Activated CD8-positive, alpha-beta T cell treated with anti-CD3 and anti-CD28 coated beads for 36 hours (primary cell): ENCODE results near the gene ITIH3. TPM values are rescaled to one million over a fixed set of nuclear protein-coding genes. Genes with fewer than 3 reads are reported as not detected.

Experiments
- ATAC-seq: fragments of 200-7000 bp; cut with Tn5 transposase; one replicate; pipeline ENCODE4 v1.10.0; 2021; ENCODE audit warnings: mild to moderate bottlenecking, moderate library complexity
- CTCF ChIA-PET: fragments of 350-600 bp; sonication (Branson Sonifier 250); formaldehyde crosslinking; loops from one replicate; lab custom pipeline; 2021; ENCODE audit warnings: antibody characterized with exemption; lab: Charles Lee
- POLR2A ChIA-PET: fragments of 350-600 bp; sonication (Branson Sonifier 250); formaldehyde crosslinking; loops from one replicate; lab custom pipeline; 2021; ENCODE audit warnings: antibody characterized with exemption; lab: Charles Lee
- DNase-seq: peaks from one replicate; pipeline ENCODE4 v3.0.0-alpha.2; 2020
- H3K27ac Mint-ChIP-seq: one replicate; pipeline ENCODE4 v1.8.0; 2021; ENCODE audit warnings: mild to moderate bottlenecking, mixed read lengths
- H3K27me3 Mint-ChIP-seq: one replicate; pipeline ENCODE4 v1.8.0; 2021; ENCODE audit warnings: mixed read lengths
- H3K36me3 Mint-ChIP-seq: one replicate; pipeline ENCODE4 v1.8.0; 2021; ENCODE audit warnings: low read depth, mixed read lengths
- H3K4me1 Mint-ChIP-seq: one replicate; pipeline ENCODE4 v1.8.0; 2021; ENCODE audit warnings: low read depth, mixed read lengths
- H3K4me3 Mint-ChIP-seq: one replicate; pipeline ENCODE4 v1.8.0; 2021; ENCODE audit warnings: mild to moderate bottlenecking, moderate library complexity, mixed read lengths
- H3K9me3 Mint-ChIP-seq: one replicate; pipeline ENCODE4 v1.8.0; 2021; ENCODE audit warnings: mixed read lengths
- CTCF ChIP-seq: fragments of 200-600 bp; IDR thresholded peaks from one replicate; pipeline ENCODE4 v1.8.0; 2022; ENCODE audit warnings: antibody characterized with exemption, mild to moderate bottlenecking
- intact Hi-C: fragments of 100-400 bp; cut with micrococcal nuclease; formaldehyde crosslinking; loops from one replicate; pipeline ENCODE4 v1.10.0; 2022
- total RNA-seq, 2 experiments: library from RNA; stranded (reverse); gene quantifications; one replicate each; pipeline ENCODE4 v1.2.3, GENCODE V29; 2021

ITIH3 gene
- total RNA-seq, 2 experiments from 2014 or later: not detected

DNA sequence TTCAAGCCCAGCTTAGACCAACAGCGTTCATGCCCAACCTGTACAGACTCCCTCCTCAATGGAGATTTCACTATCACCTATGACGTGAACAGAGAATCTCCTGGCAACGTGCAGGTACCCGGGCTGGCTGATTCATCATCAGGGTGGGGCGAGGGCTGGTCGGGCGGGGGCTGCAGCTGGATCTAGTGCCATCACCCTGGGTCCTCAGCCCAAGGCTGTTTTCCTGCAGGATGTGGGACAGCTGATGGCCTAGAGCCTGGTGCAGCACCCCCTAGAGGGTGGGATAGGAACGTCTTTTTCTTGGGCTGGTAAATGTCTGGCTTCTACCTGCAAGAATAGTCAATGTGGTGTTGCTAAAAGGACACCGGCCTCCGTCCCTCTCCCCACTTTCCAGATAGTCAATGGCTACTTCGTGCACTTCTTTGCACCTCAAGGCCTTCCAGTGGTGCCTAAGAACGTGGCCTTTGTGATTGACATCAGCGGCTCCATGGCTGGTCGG lies 4.4 kb downstream of the ITIH3 start:
- intact Hi-C loops: no loop called here
- Mint-ChIP-seq H3K9me3 (no peaks in the 10 kb centered on the region), H3K4me3 (no peak overlapping the region), H3K4me1 (no peaks in the 10 kb centered on the region), H3K27me3 (no peaks in the 10 kb centered on the region), H3K27ac (no peak overlapping the region), H3K36me3 (no peaks in the 10 kb centered on the region)
- ChIA-PET CTCF (interaction anchor here (0.8 to 2.6 kb wide), 17 partner anchors 9 to 60 kb away, joined by 3 to 17 read pairs (median 3); no protein-coding TSS in a partner anchor), POLR2A (no interaction called here)
- peak; percentile 67 for TF ChIP-seq CTCF
- peak; percentile 43 for DNase-seq
- peak; percentile 45 for ATAC-seq

GRCh38 chr3:52800079-52800478 lies 5.5 kb downstream of the ITIH3 start:
- no peak for ATAC-seq
- Mint-ChIP-seq H3K4me1 (no peaks in the 10 kb centered on the region), H3K9me3 (no peaks in the 10 kb centered on the region), H3K36me3 (no peaks in the 10 kb centered on the region), H3K4me3 (no peak overlapping the region), H3K27me3 (no peaks in the 10 kb centered on the region), H3K27ac (no peak overlapping the region)
- ChIA-PET CTCF (interaction anchor here (0.9 to 2.6 kb wide), 6 partner anchors 18 to 59 kb away, joined by 3 to 17 read pairs (median 4); no protein-coding TSS in a partner anchor), POLR2A (no interaction called here)
- intact Hi-C loops: no loop called here
- no peak for DNase-seq
- TF ChIP-seq CTCF: no peak

GRCh38 chr3:52801839-52802238 lies 7.2 kb downstream of the ITIH3 start:
- no peaks in the 10 kb centered on the region for H3K9me3 Mint-ChIP-seq
- no peaks in the 10 kb centered on the region for H3K27me3 Mint-ChIP-seq
- no peak overlapping the region for H3K27ac Mint-ChIP-seq
- no peak for TF ChIP-seq CTCF
- no peak overlapping the region for H3K4me3 Mint-ChIP-seq
- ChIA-PET CTCF (no interaction called here), POLR2A (no interaction called here)
- intact Hi-C loops: no loop called here
- H3K4me1 Mint-ChIP-seq: no peaks in the 10 kb centered on the region
- DNase-seq (no peak), ATAC-seq (no peak)
- no peaks in the 10 kb centered on the region for H3K36me3 Mint-ChIP-seq

- no peaks in the 10 kb centered on the region for H3K4me1 Mint-ChIP-seq
- DNase-seq (no peak), ATAC-seq (no peak)
- TF ChIP-seq CTCF: no peak
- intact Hi-C loops: no loop called here
- ChIA-PET POLR2A (no interaction called here), CTCF (interaction anchor here (2.4 kb wide), 1 partner anchor 16 kb away, joined by 7 read pairs; no protein-coding TSS in a partner anchor)
- no peaks in the 10 kb centered on the region for H3K9me3 Mint-ChIP-seq
- H3K4me3 Mint-ChIP-seq: no peak overlapping the region
- H3K27ac Mint-ChIP-seq: no peak overlapping the region
- H3K36me3 Mint-ChIP-seq: no peaks in the 10 kb centered on the region
- H3K27me3 Mint-ChIP-seq: no peaks in the 10 kb centered on the region
These were observed 10.9 kb downstream of the ITIH3 start for GRCh38 chr3:52805270-52806039.

DNA sequence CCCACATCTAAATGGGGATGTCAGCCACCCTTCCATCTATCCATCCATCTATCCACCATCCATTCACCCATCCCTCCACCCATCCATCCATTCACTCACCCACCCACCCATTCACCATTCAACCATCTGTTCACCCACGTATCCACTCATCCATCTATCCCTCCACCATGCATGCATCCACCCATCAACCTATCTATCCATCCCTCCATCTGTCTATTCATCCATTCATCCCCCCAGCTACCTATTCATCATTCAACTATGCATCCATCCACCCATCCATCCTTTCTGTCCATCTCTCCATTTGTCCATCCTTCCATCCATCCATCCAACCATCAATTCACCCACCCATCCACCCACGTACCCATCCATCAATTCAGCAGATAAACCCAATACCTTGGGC lies 14.6 kb downstream of the ITIH3 start:
- no peak for TF ChIP-seq CTCF
- POLR2A ChIA-PET: no interaction called here
- H3K4me1 Mint-ChIP-seq: no peaks in the 10 kb centered on the region
- no peaks in the 10 kb centered on the region for H3K27me3 Mint-ChIP-seq
- CTCF ChIA-PET: interaction anchor here (0.9 to 2.2 kb wide), 3 partner anchors 11 to 37 kb away, joined by 3 to 6 read pairs (median 3); no protein-coding TSS in a partner anchor
- ATAC-seq (no peak), DNase-seq (no peak)
- no peaks in the 10 kb centered on the region for H3K9me3 Mint-ChIP-seq
- H3K4me3 Mint-ChIP-seq: no peak overlapping the region
- H3K27ac Mint-ChIP-seq: no peak overlapping the region
- intact Hi-C loops: no loop called here
- H3K36me3 Mint-ChIP-seq: no peaks in the 10 kb centered on the region
